CD1c-positive myeloid dendritic cell (primary cell): ENCODE data around the gene ROR2.
A peak's percentile ranks its signal among the peaks of the same experiment; 100 is the strongest.
"Not testable (repeated sequence)": the region's sequence is repeated elsewhere in the genome, so short reads cannot be mapped to it uniquely, and the experiment has no call there.

ENCODE experiments used
- DNase-seq: peaks from one replicate; pipeline ENCODE4 v3.0.0-alpha.2; 2016; ENCODE audit errors: extremely low spot score

Gene ROR2

DNA sequence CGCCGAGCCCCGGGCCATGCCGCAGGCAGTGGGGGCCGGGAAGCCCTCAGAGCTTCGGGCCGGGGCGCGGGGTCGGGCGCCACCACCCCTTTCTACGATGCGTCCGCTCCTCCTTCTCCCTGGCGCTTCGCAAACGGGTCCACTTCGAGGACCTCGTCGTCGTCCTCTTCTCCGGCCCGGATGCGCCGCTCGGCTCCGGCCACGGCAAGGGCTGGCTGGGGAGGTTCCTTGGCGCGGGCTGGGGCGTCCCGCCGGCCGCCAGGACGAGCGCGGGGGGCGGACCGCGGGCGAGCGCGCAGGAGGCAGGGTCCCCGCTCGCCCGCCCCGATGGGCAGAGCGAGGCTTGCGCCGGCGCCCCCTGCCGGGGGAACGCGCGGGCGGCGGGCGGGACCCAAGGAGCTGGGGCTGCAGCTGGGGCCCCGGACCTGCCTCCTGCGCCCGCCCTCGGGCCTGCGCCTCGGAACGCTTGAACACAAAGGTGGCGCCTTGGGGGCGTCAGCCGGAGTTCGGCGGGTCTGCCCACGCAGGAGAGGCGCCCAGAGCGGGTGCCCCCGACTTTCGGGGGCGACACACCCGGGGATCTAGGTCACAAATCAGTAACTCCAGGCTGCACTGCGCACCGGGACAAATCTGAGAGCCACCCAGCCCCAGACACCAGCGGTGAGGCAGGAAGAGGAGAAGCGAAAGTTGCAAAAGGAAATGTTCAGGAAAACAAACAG, at the start of gene ROR2:
Gene ROR2, minus strand, starts transcription at position 283 of the 719 bp plus-strand sequence.
- peak; percentile 31 for DNase-seq

GRCh38 chr9:91995000-91995655, 45.1 kb upstream of the ROR2 start:
- peak; percentile 16 for DNase-seq

- no peak for DNase-seq
Observed at GRCh38 chr9:91994422-91994821, 44.4 kb upstream of the ROR2 start.

DNA sequence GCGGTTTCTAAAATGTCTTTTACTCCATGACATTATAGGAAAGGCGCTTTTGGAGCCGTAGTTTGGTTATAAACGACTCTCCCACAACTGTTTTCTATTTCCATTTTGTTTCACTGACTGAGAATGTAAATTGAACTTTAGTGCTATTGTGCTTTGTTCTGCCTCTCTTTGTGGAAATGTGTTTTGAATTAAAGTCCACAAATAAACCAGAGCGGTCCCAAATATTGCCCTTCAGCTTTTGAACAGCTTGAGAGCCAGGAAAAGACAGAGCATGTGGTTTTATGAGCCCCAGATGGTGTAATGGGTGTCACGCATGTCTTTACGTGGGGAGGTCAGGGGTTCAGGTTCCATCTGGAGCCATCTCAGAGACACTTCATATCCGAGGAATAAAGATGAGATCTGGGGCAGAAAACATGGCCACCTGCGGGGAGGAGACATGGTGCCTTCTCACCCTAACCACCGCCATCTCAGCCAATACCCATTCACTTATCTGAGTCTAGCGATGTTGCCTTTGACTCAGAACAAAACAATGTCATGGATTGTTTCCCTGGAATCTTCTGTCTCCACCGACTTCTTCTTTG, 42.5 kb upstream of the ROR2 start:
- no peak for DNase-seq

DNA sequence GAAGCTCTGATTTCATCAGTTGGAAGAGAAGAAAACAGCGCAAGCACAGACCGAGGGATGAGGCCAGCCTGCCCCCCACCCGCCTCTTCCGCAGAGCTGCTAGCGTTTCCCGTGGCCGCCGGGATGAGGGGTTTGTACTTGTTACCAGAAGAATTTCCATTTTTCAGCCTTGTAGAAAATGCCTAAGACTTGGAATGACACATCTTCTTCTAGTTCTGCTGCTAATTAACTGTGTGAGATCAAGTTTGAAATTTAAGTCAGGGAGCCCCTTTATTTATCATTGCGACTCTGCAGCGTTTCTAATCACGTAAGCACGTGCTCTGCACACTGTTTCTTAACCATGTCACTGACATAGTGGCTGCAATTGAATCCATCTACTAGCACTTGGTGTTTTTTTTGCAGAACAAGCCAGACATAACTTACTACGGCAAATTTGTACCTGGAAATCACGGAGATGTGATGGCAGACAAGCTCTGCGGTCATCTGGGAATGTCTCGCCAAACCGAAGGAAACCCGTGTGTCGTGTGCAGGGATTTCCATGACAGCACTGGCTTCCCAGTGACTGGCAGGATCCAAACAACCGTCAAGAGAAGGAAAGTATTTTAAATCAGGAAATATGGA, 41.8 kb upstream of the ROR2 start:
- DNase-seq: no peak

DNA sequence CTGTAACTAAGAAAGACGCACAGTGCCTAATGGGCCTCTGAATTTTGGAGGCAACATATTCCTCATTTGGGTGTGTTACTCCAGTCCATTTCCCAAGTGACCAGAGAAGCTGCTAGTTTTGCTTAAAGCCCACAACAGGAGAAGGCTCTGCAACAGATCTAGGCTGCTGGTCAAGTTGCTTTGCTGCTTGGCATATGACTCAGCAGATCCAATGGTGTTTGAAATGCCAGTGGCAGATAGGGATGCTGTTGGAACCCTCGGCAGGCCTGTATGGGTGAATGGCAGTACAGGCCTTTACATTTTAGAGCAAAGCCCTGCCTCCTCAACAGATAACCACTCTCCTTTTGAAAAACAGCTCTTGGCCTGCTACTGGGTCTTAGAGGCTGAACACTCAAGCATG, 36.2 kb upstream of the ROR2 start:
- no peak for DNase-seq

DNA sequence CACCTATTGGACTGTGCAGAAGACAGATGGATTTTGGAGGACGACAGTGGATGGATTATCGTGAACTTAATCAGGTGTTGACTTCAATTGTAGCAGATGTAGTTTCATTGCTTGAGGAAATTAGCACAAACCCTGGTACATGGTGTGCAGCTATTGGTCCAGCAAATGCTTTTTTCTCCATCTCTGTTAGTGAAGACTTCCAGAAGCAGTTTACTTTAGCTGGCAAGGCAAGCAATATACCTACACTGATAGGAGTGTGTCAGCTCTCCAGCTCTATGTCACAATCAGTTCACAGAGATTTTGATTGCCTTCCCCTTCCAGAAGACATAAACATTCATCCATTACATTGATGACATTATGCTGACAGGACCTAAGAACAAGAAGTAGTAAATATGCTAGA, 35.7 kb upstream of the ROR2 start:
- no peak for DNase-seq

GRCh38 chr9:91978740-91979414, 28.8 kb upstream of the ROR2 start:
- DNase-seq: no peak

DNA sequence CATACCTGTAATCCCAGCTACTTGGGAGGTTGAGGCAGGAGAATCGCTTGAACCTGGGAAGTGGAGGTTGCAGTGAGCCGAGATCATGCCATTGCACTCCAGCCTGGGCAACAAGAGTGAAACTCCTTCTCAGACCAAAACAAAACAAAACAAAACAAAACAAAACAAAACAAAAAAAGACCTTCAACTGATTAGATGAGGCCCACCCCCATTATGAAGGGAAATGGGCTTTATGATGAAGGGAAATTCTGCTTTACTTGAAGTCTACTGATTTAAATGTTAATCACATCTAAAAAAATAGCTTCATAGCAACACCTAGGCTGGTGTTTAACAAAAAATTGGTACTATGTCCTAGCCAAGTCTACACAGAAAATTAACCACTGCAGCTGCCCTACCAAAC, 25.2 kb upstream of the ROR2 start:
- DNase-seq: not testable (repeated sequence)

GRCh38 chr9:91972711-91973110, 22.7 kb upstream of the ROR2 start:
- DNase-seq: no peak

- DNase-seq: no peak
Observed at GRCh38 chr9:91972076-91972626, 22.1 kb upstream of the ROR2 start.

GRCh38 chr9:91967259-91967658, 17.2 kb upstream of the ROR2 start:
- no peak for DNase-seq

GRCh38 chr9:91966503-91966902, 16.5 kb upstream of the ROR2 start:
- DNase-seq: no peak

DNA sequence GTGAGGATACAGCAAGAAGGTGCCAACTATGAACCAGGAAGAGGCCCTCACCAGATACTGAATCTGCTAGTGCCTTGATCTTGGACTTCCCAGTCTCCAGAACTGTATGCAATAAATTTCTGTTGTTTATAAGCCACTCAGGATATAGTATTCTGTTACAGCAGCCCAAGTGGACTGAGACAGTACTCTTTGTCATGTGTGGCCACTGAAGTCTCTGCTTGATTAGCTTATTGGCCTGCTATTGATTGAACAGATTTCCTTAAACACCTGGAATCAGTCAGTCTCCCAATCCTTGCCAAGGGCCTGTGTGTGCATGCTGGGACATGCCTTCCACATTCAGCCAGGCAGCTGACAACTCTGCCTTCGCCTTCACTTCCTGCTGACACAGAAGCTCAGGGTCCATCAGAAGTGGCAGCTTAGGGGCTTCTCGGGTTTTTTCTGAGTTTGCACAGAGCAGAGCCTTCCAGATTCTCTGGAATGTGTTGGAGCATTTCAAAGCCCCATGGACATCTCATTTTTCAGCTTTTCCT, 13.7 kb upstream of the ROR2 start:
- no peak for DNase-seq

- DNase-seq: no peak
Observed at GRCh38 chr9:91960367-91960766, 10.3 kb upstream of the ROR2 start.

DNA sequence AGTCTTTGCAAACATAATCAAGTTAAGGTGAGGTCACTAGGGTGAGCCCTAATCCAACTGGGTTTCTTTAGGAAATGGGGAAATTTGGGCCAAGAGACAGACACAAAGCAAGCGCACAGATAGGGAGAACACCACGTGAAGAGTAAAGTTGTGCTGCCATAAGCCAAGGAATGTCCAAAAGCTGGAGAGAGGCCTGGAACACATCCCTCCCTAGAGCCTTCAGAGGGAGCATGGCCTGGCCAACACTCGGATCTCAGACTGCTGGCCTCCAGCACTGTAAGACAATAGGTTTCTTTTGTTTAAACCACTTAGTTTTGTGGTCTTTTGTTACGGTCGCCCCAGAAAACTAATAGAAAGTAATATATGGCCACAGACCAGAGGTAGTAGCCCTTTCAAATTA, 8.1 kb upstream of the ROR2 start:
- no peak for DNase-seq

DNA sequence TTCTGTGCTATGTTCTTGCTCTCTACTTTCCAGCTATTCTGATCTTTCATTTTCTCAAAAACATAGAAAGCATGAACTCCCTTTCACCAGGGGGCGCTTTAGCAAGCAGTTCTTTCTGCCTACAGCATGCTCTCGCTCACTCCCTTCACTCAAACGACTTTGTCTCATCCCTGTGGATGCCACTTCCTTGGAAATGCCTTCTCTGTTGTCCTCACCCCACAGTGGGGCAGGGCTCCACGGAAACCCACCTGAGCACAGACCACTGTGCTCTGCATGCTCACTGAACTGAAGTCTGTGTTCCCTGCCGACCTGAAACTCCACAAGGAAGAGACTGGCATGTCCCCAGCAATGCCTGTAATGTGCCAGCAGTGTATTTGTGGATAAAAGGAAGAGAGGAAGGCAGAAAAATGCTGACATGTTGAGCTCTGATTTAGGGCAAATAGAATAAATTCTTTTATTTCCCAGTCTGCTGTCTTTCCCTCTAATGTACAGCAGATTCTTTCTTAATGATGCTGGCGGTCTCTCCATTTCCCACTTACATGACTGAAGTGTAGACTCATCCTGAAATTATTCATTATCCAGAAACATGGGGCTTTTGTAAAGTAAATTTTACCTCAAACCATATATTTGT, 4.9 kb upstream of the ROR2 start:
- DNase-seq: no peak

GRCh38 chr9:91953718-91954117, 3.7 kb upstream of the ROR2 start:
- DNase-seq: no peak

GRCh38 chr9:91951944-91952520, 2.0 kb upstream of the ROR2 start:
- no peak for DNase-seq

DNA sequence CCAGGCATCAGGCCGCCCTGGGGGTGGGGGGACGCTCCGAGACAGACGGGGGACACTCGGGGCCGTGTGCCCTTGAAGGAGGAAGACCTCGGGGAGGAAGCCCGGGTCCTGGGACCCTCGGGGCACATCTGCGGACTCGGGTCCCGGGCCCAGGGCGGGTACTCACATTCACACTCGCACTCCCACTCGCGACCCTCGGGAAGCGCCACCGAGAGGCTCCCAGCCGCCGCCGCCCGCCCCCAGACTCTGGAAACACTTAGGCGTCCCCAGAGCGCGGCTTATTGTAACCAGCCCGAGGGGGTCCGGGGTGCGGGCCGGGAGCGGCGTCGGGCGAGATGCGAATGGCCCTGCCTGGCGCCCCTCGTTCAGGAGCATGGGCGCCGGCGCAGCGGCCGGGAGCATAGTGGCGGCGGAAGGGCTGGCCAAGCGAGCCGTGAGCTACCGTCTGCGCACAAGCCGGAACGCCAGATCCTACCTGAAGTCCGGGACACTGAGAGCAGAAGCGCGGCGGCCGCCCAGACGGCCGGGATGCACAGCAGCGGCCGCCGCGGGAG, 559 bp downstream of the ROR2 start:
- no peak for DNase-seq
